SK-N-SH (cell line): ENCODE data around the gene SLIT1. TPM values are rescaled to one million over a fixed set of nuclear protein-coding genes. Genes with fewer than 3 reads are reported as not detected.

Experiments used
- CTCF ChIA-PET: fragments of 300-600, 350-600 bp; formaldehyde crosslinking; extraction: SDS; loops from one replicate; lab custom pipeline; 2021; lab: Yijun Ruan, JAX
- POLR2A ChIA-PET: fragments of 350-600 bp; sonication (Branson Sonifier 250); formaldehyde crosslinking; extraction: SDS; loops from one replicate; lab custom pipeline; 2020; ENCODE audit warnings: antibody characterized with exemption, inconsistent platforms; lab: Yijun Ruan, JAX
- DNase-seq: peaks from one replicate; pipeline ENCODE4 v3.0.0; 2012
- H2AFZ ChIP-seq: fragments of 200-600 bp; sonication (generic); 2 replicates; pipeline ENCODE4 v1.8.1; 2016; ENCODE audit warnings: antibody characterized with exemption, mild to moderate bottlenecking, low read depth
- H3F3A ChIP-seq: fragments of 200-600 bp; sonication (generic); replicated peaks from 2 replicates; pipeline ENCODE3; 2016; ENCODE audit warnings: antibody characterized with exemption, mild to moderate bottlenecking; ENCODE audit not compliant: insufficient read depth
- H3K27ac ChIP-seq, 2 experiments: fragments of 200-500 bp in 1 of 2; fragments of 200-600 bp in 1 of 2; sonication (Bioruptor generic) in 1 of 2; sonication (generic), shearing (Covaris generic) in 1 of 2; 2 replicates each; pipeline versions ENCODE4 v1.5.1 to v1.6.1; 2014 to 2016; ENCODE audit warnings: low read depth in 2 of 2, inconsistent platforms in 1 of 2, low read length in 1 of 2, mild to moderate bottlenecking in 1 of 2, mixed read lengths in 1 of 2
- H3K27me3 ChIP-seq: fragments of 200-600 bp; sonication (generic), shearing (Covaris generic); 2 replicates; pipeline ENCODE4 v1.6.1; 2016; ENCODE audit warnings: mixed run types; ENCODE audit not compliant: insufficient read depth
- H3K36me3 ChIP-seq, 2 experiments: fragments of 200-500 bp in 1 of 2; fragments of 200-600 bp in 1 of 2; sonication (Bioruptor generic) in 1 of 2; sonication (generic) in 1 of 2; replicated peaks in 1 of 2; 2 replicates each; pipeline versions ENCODE3 to v1.5.1; 2014 to 2016; ENCODE audit warnings: low read length in 1 of 2, mild to moderate bottlenecking in 1 of 2; ENCODE audit not compliant: insufficient read depth in 2 of 2, control insufficient read depth in 1 of 2
- H3K4me1 ChIP-seq, 2 experiments: fragments of 200-500 bp in 1 of 2; fragments of 200-600 bp in 1 of 2; sonication (Bioruptor generic) in 1 of 2; sonication (generic), shearing (Covaris generic) in 1 of 2; 2 replicates each; pipeline versions ENCODE4 v1.5.1 to v1.6.1; 2014 to 2016; ENCODE audit warnings: low read depth in 1 of 2, low read length in 1 of 2, mixed run types in 1 of 2; ENCODE audit not compliant: insufficient read depth in 2 of 2, control insufficient read depth in 1 of 2
- H3K4me2 ChIP-seq: fragments of 200-600 bp; sonication (generic), shearing (Covaris generic); 2 replicates; pipeline ENCODE4 v1.6.1; 2017; ENCODE audit warnings: mixed run types
- H3K4me3 ChIP-seq, 2 experiments: fragments of 200-500 bp in 1 of 2; fragments of 200-600 bp in 1 of 2; sonication (Bioruptor generic) in 1 of 2; sonication (generic), shearing (Covaris generic) in 1 of 2; 2 replicates each; pipeline versions ENCODE4 v1.5.1 to v1.8.1; 2014 to 2016; ENCODE audit warnings: low read depth in 2 of 2, inconsistent platforms in 1 of 2, low read length in 1 of 2, mild to moderate bottlenecking in 1 of 2, mixed read lengths in 1 of 2, moderate library complexity in 1 of 2
- H3K79me2 ChIP-seq: fragments of 200-600 bp; sonication (generic); 2 replicates; pipeline ENCODE4 v1.8.1; 2017; ENCODE audit warnings: mild to moderate bottlenecking; ENCODE audit not compliant: insufficient read depth
- H3K9ac ChIP-seq: fragments of 200-600 bp; sonication (generic); 2 replicates; pipeline ENCODE4 v1.6.1; 2017; ENCODE audit warnings: mixed run types
- H3K9me2 ChIP-seq: fragments of 200-600 bp; sonication (generic); 2 replicates; pipeline ENCODE4 v1.6.1; 2017; ENCODE audit warnings: mixed run types
- H3K9me3 ChIP-seq: fragments of 200-600 bp; sonication (generic); 2 replicates; pipeline ENCODE4 v1.6.1; 2017; ENCODE audit warnings: mixed run types, mild to moderate bottlenecking, moderate library complexity
- H4K20me1 ChIP-seq: fragments of 200-600 bp; sonication (generic); 2 replicates; pipeline ENCODE4 v1.6.1; 2017; ENCODE audit warnings: mild to moderate bottlenecking, mixed run types; ENCODE audit not compliant: insufficient read depth
- CHD2 ChIP-seq: fragments of 150-350 bp; IDR thresholded peaks from 2 replicates; pipeline ENCODE4 v1.6.1; 2018; ENCODE audit warnings: low read length; ENCODE audit not compliant: partially characterized antibody
- ELF1 ChIP-seq: IDR thresholded peaks from 2 replicates; pipeline ENCODE4 v1.4.0; 2012
- EZH2phosphoT487 ChIP-seq: fragments of 200-600 bp; sonication (generic); IDR thresholded peaks from 2 replicates; pipeline ENCODE4 v1.6.1; 2017; ENCODE audit warnings: low read depth, mixed run types, mild to moderate bottlenecking, antibody characterized with exemption, moderate library complexity, borderline replicate concordance
- GABPA ChIP-seq: IDR thresholded peaks from 2 replicates; pipeline ENCODE4 v1.4.0; 2012; ENCODE audit warnings: low read depth, mild to moderate bottlenecking
- IRF3 ChIP-seq: fragments of 150-350 bp; IDR thresholded peaks from 2 replicates; pipeline ENCODE4 v1.6.1; 2016; ENCODE audit warnings: mild to moderate bottlenecking, low read depth, low read length
- JUND ChIP-seq: IDR thresholded peaks from 2 replicates; pipeline ENCODE4 v1.4.0; 2012
- MAX ChIP-seq: IDR thresholded peaks from 2 replicates; pipeline ENCODE4 v1.4.0; 2012; ENCODE audit warnings: low read depth
- MEF2A ChIP-seq: IDR thresholded peaks from 2 replicates; pipeline ENCODE4 v1.4.0; 2012; ENCODE audit warnings: low read depth, borderline replicate concordance
- POLR2AphosphoS5 ChIP-seq: IDR thresholded peaks from 2 replicates; pipeline ENCODE4 v1.6.1; 2012; ENCODE audit warnings: low read depth, low read length
- RCOR1 ChIP-seq: fragments of 150-350 bp; IDR thresholded peaks from 2 replicates; pipeline ENCODE4 v1.6.1; 2017; ENCODE audit warnings: antibody characterized with exemption, low read length
- REST ChIP-seq: IDR thresholded peaks from 2 replicates; pipeline ENCODE4 v1.6.1; 2012; ENCODE audit warnings: mild to moderate bottlenecking, low read depth, low read length, moderate library complexity
- RXRA ChIP-seq: IDR thresholded peaks from 2 replicates; pipeline ENCODE4 v1.4.0; 2012; ENCODE audit warnings: low read depth, mild to moderate bottlenecking, borderline replicate concordance
- SMC3 ChIP-seq: IDR thresholded peaks from 2 replicates; pipeline ENCODE4 v1.6.1; 2012; ENCODE audit warnings: low read depth, low read length, improper control_type of control experiment
- YY1 ChIP-seq: IDR thresholded peaks from 2 replicates; pipeline ENCODE4 v1.4.0; 2012; ENCODE audit warnings: low read depth, mild to moderate bottlenecking
- ZBTB33 ChIP-seq: IDR thresholded peaks from 2 replicates; pipeline ENCODE4 v1.4.0; 2012; ENCODE audit warnings: low read depth, borderline replicate concordance
- WGBS: methylation state at CpG from one replicate; pipeline ENCODE4 v1.1.6; 2017; ENCODE audit warnings: low lambda C conversion rate; 5-methylcytosine and 5-hydroxymethylcytosine counted together
- polyA plus RNA-seq, 3 experiments: library from polyadenylated mRNA; depleted of rRNA; stranded (reverse); fragments of >200 nt; gene quantifications; 2 replicates each; pipeline ENCODE4 v1.2.3, GENCODE V29; 2012
- TF ChIP-seq, protein P1 (sequence below): IDR thresholded peaks from 2 replicates; pipeline ENCODE4; 2012

The SLIT1 gene
- polyA plus RNA-seq, 1 of the 3 experiments (the other 2 are of a cell fraction): 0.05 TPM

- TF ChIP-seq IRF3 (no peak), ZBTB33 (no peak), RCOR1 (no peak), YY1 (no peak), GABPA (no peak), POLR2AphosphoS5 (no peak), MAX (no peak)
- TF ChIP-seq, all 33 proteins: peak for 0
Measured at GRCh38 chr10:97154781-97155180, 31.0 kb downstream of the SLIT1 start (continued).

- no peak overlapping the region for H2AFZ ChIP-seq
- H3K4me3 ChIP-seq: no peak overlapping the region
- H4K20me1 ChIP-seq: no peaks in the 10 kb centered on the region
- POLR2A ChIA-PET: no interaction called here
- H3K9me2 ChIP-seq: no peaks in the 10 kb centered on the region
- H3K9me3 ChIP-seq: no peaks in the 10 kb centered on the region
- no peaks in the 10 kb centered on the region for H3K27me3 ChIP-seq
- H3K27ac ChIP-seq: no peak overlapping the region
- TF ChIP-seq MAX (no peak), JUND (no peak), SMC3 (no peak), CHD2 (no peak), MEF2A (no peak), ZBTB33 (no peak), RXRA (no peak), IRF3 (no peak), ELF1 (no peak), EZH2phosphoT487 (no peak), REST (no peak)
- TF ChIP-seq, protein P1, sequence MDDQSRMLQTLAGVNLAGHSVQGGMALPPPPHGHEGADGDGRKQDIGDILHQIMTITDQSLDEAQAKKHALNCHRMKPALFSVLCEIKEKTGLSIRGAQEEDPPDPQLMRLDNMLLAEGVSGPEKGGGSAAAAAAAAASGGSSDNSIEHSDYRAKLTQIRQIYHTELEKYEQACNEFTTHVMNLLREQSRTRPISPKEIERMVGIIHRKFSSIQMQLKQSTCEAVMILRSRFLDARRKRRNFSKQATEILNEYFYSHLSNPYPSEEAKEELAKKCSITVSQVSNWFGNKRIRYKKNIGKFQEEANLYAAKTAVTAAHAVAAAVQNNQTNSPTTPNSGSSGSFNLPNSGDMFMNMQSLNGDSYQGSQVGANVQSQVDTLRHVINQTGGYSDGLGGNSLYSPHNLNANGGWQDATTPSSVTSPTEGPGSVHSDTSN: no peak
- H3K4me2 ChIP-seq: no peak overlapping the region
- no peak for DNase-seq
- no peaks in the 10 kb centered on the region for H3F3A ChIP-seq
- H3K9ac ChIP-seq: no peak overlapping the region
- H3K4me1 ChIP-seq: peaks cover 0 to 32% of the 10 kb centered on the region in 2 experiments; a peak in 2 of 4 replicates
- no peaks in the 10 kb centered on the region for H3K36me3 ChIP-seq
- no peaks in the 10 kb centered on the region for H3K79me2 ChIP-seq
- CTCF ChIA-PET: interaction anchor here (1.5 kb wide), 1 partner anchor 23 kb away, joined by 4 read pairs; no protein-coding TSS in a partner anchor
- WGBS: 43% methylated on average over 4 of the region's 4 CpGs
Measured at GRCh38 chr10:97154162-97154561, 31.6 kb downstream of the SLIT1 start.
